Measurements from ENCODE around the gene KCNQ1. TPM values are rescaled to one million over a fixed set of nuclear protein-coding genes. Genes with fewer than 3 reads are reported as not detected.

The KCNQ1 gene
- total and polyA plus RNA-seq, 2 of the 13 experiments (the other 11 are each of a cell fraction or from before 2014, with no cell fraction given), result 0.02 to 0.08 TPM

- TF ChIP-seq ZNF281 (CRISPR knock-in tag; IDR thresholded peaks at IDR 0.05; ENCODE audit: borderline replicate concordance), result 0 out of 2 replicates have a peak, but pooled peaks have one; percentile 17
- TF ChIP-seq AHR (CRISPR knock-in tag; IDR thresholded peaks at IDR 0.05), result no peak
- no peak for TF ChIP-seq ZFP36L1 (CRISPR knock-in tag; IDR thresholded peaks at IDR 0.05)
- TF ChIP-seq CHD2 (IDR thresholded peaks at IDR 0.05; ENCODE audit: low read depth, low read length), result no peak
- TF ChIP-seq ZNF343 (CRISPR knock-in tag; IDR thresholded peaks at IDR 0.05), result no peak
- TF ChIP-seq EHMT2 (IDR thresholded peaks at IDR 0.05; ENCODE audit: borderline replicate concordance, low read depth, low read length), result no peak
- TF ChIP-seq PITX1 (CRISPR knock-in tag; IDR thresholded peaks at IDR 0.05), result 0 out of 2 replicates have a peak, but pooled peaks have one; percentile 15
- no peak for TF ChIP-seq ARID4A (CRISPR knock-in tag; IDR thresholded peaks at IDR 0.05; ENCODE audit: borderline replicate concordance)
- no peak for TF ChIP-seq CREBL2 (CRISPR knock-in tag; IDR thresholded peaks at IDR 0.05; ENCODE audit: borderline replicate concordance)
- TF ChIP-seq ZNF12 (CRISPR knock-in tag; IDR thresholded peaks at IDR 0.05), result no peak
- no peak for TF ChIP-seq MYPOP (CRISPR knock-in tag; IDR thresholded peaks at IDR 0.05)
- TF ChIP-seq KMT2A (CRISPR knock-in tag; IDR thresholded peaks at IDR 0.05), result 0 out of 2 replicates have a peak, but pooled peaks have one; percentile 19
- TF ChIP-seq TBL1XR1 (IDR thresholded peaks at IDR 0.05; ENCODE audit: borderline replicate concordance, low read length, partially characterized antibody), result no peak
Measured at GRCh38 chr11:2561696-2562581, 117.1 kb downstream of the KCNQ1 start (continued).

Measured in HepG2 (cell line).